Tibial nerve (tissue), 3 donors: ENCODE measurements around the gene CDC42SE2.

Experiments used
- CTCF ChIP-seq, 5 experiments: fragments of 200-600 bp in 3 of 5; fragments of 450-650 bp in 2 of 5; sonication (generic) in 3 of 5; IDR thresholded peaks; one replicate each; pipeline ENCODE4 v1.5.1; 2016 to 2019; ENCODE audit warnings: antibody characterized with exemption in 5 of 5, mild to moderate bottlenecking in 3 of 5, moderate library complexity in 2 of 5
- POLR2A ChIP-seq, 2 donors: fragments of 450-650 bp; IDR thresholded peaks; one replicate each; pipeline ENCODE4 v1.6.1; 2017; ENCODE audit warnings: antibody characterized with exemption in 2 of 2, mild to moderate bottlenecking in 2 of 2, moderate library complexity in 2 of 2

- TF ChIP-seq CTCF (IDR thresholded peaks at IDR 0.05) (no peak), POLR2A (IDR thresholded peaks at IDR 0.05) (no peak)
Measured at GRCh38 chr5:131261483-131261882, 2.4 kb upstream of the CDC42SE2 start.
